H1 (cell line): ENCODE measurements around the gene ENPP4. TPM values are rescaled to one million over a fixed set of nuclear protein-coding genes. Genes with fewer than 3 reads are reported as not detected.

ENCODE experiments used
- polyA plus RNA-seq, 7 experiments: library from polyadenylated mRNA; depleted of rRNA in 3 of 7; stranded (reverse) in 5 of 7; unstranded in 2 of 7; fragments of >200 nt in 5 of 7; fragments of 200-250 nt in 2 of 7; gene quantifications; 1 replicate in 5 of 7; 2 replicates in 1 of 7; 4 replicates in 1 of 7; pipeline versions ENCODE4 v1.2.1 to v1.2.3, GENCODE V29; 2011 to 2013; ENCODE audit warnings: missing spikeins in 2 of 7, mixed read lengths in 2 of 7
- total RNA-seq: library from RNA; stranded (reverse); fragmentation: NEBNext Ultra II Directional; extraction: Animal tissue kit (Norgen Biotek cat#: 25700); gene quantifications from 2 replicates; pipeline ENCODE4 v1.2.1, GENCODE V29; 2021
- TF ChIP-seq, protein P1 (sequence below): fragments of 300-600 bp; sonication (generic); IDR thresholded peaks from 2 replicates; pipeline ENCODE4 v1.7.1; 2012; ENCODE audit warnings: low read length, moderate library complexity, mild to moderate bottlenecking, inconsistent platforms; ENCODE audit not compliant: insufficient replicate concordance

ENPP4 gene
- total and polyA plus RNA-seq, 2 of the 8 experiments (the other 6 are each of a cell fraction or from before 2014, with no cell fraction given), result 2.0 to 4.4 TPM

DNA sequence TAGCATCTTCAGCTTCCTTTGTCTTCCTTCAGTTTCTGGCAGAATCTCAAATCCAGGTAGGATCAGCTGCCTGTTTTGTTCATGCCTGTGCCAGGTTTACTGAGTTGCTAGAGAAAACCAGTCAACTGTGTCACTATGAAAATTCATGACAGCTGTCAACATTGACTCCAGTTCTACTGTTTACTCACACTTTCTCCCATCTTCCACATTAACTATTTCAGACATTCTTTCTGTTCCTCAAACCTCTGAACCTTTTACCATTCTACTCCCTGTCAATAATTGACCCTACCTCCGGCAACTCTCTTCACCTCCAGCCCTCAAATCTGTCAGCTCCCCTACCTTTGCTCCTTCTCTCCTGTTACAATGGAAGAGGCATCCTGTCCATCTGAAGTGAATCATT, 8.5 kb downstream of the ENPP4 start (continued):
- TF ChIP-seq, protein P1, sequence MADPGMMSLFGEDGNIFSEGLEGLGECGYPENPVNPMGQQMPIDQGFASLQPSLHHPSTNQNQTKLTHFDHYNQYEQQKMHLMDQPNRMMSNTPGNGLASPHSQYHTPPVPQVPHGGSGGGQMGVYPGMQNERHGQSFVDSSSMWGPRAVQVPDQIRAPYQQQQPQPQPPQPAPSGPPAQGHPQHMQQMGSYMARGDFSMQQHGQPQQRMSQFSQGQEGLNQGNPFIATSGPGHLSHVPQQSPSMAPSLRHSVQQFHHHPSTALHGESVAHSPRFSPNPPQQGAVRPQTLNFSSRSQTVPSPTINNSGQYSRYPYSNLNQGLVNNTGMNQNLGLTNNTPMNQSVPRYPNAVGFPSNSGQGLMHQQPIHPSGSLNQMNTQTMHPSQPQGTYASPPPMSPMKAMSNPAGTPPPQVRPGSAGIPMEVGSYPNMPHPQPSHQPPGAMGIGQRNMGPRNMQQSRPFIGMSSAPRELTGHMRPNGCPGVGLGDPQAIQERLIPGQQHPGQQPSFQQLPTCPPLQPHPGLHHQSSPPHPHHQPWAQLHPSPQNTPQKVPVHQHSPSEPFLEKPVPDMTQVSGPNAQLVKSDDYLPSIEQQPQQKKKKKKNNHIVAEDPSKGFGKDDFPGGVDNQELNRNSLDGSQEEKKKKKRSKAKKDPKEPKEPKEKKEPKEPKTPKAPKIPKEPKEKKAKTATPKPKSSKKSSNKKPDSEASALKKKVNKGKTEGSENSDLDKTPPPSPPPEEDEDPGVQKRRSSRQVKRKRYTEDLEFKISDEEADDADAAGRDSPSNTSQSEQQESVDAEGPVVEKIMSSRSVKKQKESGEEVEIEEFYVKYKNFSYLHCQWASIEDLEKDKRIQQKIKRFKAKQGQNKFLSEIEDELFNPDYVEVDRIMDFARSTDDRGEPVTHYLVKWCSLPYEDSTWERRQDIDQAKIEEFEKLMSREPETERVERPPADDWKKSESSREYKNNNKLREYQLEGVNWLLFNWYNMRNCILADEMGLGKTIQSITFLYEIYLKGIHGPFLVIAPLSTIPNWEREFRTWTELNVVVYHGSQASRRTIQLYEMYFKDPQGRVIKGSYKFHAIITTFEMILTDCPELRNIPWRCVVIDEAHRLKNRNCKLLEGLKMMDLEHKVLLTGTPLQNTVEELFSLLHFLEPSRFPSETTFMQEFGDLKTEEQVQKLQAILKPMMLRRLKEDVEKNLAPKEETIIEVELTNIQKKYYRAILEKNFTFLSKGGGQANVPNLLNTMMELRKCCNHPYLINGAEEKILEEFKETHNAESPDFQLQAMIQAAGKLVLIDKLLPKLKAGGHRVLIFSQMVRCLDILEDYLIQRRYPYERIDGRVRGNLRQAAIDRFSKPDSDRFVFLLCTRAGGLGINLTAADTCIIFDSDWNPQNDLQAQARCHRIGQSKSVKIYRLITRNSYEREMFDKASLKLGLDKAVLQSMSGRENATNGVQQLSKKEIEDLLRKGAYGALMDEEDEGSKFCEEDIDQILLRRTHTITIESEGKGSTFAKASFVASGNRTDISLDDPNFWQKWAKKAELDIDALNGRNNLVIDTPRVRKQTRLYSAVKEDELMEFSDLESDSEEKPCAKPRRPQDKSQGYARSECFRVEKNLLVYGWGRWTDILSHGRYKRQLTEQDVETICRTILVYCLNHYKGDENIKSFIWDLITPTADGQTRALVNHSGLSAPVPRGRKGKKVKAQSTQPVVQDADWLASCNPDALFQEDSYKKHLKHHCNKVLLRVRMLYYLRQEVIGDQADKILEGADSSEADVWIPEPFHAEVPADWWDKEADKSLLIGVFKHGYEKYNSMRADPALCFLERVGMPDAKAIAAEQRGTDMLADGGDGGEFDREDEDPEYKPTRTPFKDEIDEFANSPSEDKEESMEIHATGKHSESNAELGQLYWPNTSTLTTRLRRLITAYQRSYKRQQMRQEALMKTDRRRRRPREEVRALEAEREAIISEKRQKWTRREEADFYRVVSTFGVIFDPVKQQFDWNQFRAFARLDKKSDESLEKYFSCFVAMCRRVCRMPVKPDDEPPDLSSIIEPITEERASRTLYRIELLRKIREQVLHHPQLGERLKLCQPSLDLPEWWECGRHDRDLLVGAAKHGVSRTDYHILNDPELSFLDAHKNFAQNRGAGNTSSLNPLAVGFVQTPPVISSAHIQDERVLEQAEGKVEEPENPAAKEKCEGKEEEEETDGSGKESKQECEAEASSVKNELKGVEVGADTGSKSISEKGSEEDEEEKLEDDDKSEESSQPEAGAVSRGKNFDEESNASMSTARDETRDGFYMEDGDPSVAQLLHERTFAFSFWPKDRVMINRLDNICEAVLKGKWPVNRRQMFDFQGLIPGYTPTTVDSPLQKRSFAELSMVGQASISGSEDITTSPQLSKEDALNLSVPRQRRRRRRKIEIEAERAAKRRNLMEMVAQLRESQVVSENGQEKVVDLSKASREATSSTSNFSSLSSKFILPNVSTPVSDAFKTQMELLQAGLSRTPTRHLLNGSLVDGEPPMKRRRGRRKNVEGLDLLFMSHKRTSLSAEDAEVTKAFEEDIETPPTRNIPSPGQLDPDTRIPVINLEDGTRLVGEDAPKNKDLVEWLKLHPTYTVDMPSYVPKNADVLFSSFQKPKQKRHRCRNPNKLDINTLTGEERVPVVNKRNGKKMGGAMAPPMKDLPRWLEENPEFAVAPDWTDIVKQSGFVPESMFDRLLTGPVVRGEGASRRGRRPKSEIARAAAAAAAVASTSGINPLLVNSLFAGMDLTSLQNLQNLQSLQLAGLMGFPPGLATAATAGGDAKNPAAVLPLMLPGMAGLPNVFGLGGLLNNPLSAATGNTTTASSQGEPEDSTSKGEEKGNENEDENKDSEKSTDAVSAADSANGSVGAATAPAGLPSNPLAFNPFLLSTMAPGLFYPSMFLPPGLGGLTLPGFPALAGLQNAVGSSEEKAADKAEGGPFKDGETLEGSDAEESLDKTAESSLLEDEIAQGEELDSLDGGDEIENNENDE, result no peak
